ENCODE results near the gene ATP6AP1.

DNA sequence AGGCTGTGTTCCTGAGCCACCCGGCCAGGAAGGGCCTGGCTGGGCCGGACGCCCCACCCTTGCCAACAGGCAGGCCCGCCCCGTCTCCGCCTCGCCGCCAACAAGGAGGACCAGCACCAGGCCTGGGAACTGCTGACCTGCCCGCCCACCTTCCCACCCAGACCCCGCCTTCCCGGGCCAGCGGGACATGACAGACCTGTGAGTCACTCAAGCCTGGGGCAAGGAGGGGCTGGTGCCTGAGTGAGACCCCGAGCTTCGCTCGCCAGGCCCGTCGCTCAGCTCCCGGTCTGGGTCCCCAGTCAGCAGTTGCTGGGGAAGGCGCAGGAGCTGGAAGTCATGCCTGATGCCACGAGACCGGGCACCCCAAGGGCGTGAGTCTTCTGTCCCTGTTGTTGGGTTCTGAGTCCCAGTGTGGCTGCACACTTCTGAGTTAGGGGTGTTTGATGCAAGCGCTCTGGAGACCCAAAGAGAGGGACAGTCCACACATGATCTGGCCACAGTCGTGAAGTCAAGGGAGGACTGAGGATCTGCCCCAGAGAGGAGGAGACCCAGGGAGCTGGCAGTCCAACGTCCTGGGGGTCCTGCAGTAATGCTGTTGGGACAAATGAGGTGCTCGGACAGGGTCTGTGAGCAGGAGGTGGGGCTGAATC lies 19.1 kb upstream of the ATP6AP1 start, which contains the start of gene DNASE1L1:
- TF ChIP-seq, protein P1, sequence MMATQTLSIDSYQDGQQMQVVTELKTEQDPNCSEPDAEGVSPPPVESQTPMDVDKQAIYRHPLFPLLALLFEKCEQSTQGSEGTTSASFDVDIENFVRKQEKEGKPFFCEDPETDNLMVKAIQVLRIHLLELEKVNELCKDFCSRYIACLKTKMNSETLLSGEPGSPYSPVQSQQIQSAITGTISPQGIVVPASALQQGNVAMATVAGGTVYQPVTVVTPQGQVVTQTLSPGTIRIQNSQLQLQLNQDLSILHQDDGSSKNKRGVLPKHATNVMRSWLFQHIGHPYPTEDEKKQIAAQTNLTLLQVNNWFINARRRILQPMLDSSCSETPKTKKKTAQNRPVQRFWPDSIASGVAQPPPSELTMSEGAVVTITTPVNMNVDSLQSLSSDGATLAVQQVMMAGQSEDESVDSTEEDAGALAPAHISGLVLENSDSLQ (IDR thresholded peaks at IDR 0.05): no peak
- TF ChIP-seq FOXK2 (IDR thresholded peaks at IDR 0.05) (no peak), BHLHE40 (IDR thresholded peaks at IDR 0.05; ENCODE audit: borderline replicate concordance) (no peak), HDGF (IDR thresholded peaks at IDR 0.05; ENCODE audit: borderline replicate concordance) (no peak), NFRKB (IDR thresholded peaks at IDR 0.05) (no peak), SUZ12 (IDR thresholded peaks at IDR 0.05) (no peak), SP1 (IDR thresholded peaks at IDR 0.05) (no peak), ELF4 (IDR thresholded peaks at IDR 0.05) (no peak), FOXM1 (IDR thresholded peaks at IDR 0.05; ENCODE audit: borderline replicate concordance) (no peak), TARDBP (IDR thresholded peaks at IDR 0.05) (no peak), CTBP1 (IDR thresholded peaks at IDR 0.05; ENCODE audit: borderline replicate concordance) (no peak)

All from HEK293T (cell line).